Sigmoid colon (tissue), 4 donors: ENCODE measurements around the gene TEDC1.

ENCODE experiments used
- POLR2A ChIP-seq, 2 donors: fragments of 450-650 bp; IDR thresholded peaks; one replicate each; pipeline ENCODE4 v1.6.1; 2016; ENCODE audit warnings: antibody characterized with exemption in 2 of 2, mild to moderate bottlenecking in 2 of 2, moderate library complexity in 2 of 2
- POLR2AphosphoS5 ChIP-seq, 4 donors: sonication (generic); formaldehyde crosslinking; IDR thresholded peaks; one replicate each; pipeline ENCODE4 v1.6.1; 2017; ENCODE audit warnings: antibody characterized with exemption in 4 of 4
- TF ChIP-seq, protein P1 (sequence below), 4 experiments: fragments of 450-650 bp in 3 of 4; fragments of 200-600 bp in 1 of 4; IDR thresholded peaks; one replicate each; pipeline ENCODE4 v1.5.1; 2016 to 2019; ENCODE audit warnings: antibody characterized with exemption in 4 of 4, mild to moderate bottlenecking in 3 of 4, moderate library complexity in 2 of 4

DNA sequence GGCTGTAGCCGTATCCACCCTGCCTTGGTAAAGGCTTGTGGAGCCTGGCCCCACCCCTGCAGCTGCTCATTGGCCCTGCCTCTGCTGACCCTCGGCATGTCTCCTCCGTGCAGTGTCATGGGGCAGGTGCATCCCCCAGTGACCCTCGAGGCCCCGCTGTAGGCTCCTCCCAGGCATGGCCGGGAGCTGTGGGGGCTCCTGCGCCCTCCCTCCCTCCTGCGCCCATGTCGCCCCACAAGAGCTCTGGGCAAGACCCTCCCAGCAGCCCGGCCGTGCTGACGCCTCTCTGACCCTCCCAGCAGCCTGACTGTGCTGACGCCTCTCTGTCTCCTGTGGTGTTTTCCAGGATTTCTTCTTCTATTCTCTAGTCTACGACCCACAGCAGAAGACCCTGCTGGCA, 37.2 kb upstream of the TEDC1 start:
- TF ChIP-seq, protein P1, sequence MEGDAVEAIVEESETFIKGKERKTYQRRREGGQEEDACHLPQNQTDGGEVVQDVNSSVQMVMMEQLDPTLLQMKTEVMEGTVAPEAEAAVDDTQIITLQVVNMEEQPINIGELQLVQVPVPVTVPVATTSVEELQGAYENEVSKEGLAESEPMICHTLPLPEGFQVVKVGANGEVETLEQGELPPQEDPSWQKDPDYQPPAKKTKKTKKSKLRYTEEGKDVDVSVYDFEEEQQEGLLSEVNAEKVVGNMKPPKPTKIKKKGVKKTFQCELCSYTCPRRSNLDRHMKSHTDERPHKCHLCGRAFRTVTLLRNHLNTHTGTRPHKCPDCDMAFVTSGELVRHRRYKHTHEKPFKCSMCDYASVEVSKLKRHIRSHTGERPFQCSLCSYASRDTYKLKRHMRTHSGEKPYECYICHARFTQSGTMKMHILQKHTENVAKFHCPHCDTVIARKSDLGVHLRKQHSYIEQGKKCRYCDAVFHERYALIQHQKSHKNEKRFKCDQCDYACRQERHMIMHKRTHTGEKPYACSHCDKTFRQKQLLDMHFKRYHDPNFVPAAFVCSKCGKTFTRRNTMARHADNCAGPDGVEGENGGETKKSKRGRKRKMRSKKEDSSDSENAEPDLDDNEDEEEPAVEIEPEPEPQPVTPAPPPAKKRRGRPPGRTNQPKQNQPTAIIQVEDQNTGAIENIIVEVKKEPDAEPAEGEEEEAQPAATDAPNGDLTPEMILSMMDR (IDR thresholded peaks at IDR 0.05) = no peak
- TF ChIP-seq POLR2A (IDR thresholded peaks at IDR 0.05) (no peak), POLR2AphosphoS5 (IDR thresholded peaks at IDR 0.05) (no peak)
